ENCODE measurements around the gene FAM136A. TPM values are rescaled to one million over a fixed set of nuclear protein-coding genes. Genes with fewer than 3 reads are reported as not detected.

Gene FAM136A
- total and polyA plus RNA-seq, 2 of the 4 experiments (the other 2 are of a cell fraction) = 19.9 to 28.1 TPM

DNA sequence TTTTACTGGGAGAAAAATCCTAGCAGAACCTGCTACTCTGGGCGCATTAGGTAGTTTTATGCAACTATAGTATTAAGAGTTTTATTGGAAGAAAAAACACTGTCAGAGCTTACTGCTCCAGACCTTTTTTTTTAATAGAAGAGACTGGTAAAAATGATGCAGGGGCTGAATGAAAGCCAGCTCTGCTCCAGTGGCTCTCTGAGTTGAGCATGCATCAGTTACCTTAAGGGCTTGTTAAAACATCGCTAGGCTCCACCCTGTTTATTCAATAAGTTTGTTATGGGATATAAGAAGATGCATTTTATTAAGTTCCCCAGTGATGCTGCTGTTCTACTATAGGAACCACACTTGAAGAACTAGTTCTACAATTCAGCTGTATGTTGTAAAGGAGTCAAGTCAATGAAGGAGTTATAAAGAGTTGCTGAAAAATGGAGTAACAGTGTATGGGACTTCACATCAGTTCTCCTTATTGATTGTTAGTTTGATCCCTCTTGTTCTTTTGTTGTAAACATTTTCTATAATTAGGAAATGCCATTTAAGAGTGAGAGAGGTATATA, 21.5 kb downstream of the FAM136A start:
- CTCF ChIA-PET = no interaction called here
- Histone ChIP-seq H3K79me1 (ENCODE audit: low read depth in 1 of 2, low read length in 2 of 2) (peaks cover 18 to 22% of the 10 kb centered on the region in 2 experiments), H3K27ac (ENCODE audit: insufficient read depth, low read length) (no peak overlapping the region), H3K36me3 (ENCODE audit: control insufficient read depth, insufficient read depth, low read length) (peaks cover 35% of the 10 kb centered on the region), H4K20me1 (ENCODE audit: insufficient read depth, low read length) (0 out of 2 replicates have a peak, but pooled peaks cover 4% of the 10 kb centered on the region), H4K8ac (ENCODE audit: low read depth in 2 of 2, low read length in 2 of 2) (no peak overlapping the region), H3K56ac (ENCODE audit: extremely low read depth, insufficient read depth, low read length) (no peak overlapping the region), H2BK5ac (ENCODE audit: low read depth, low read length, poor library complexity, severe bottlenecking) (no peak overlapping the region), H3K23ac (ENCODE audit: low read depth, low read length) (no peak overlapping the region), H3K18ac (ENCODE audit: low read depth, low read length) (no peak overlapping the region), H3K9me1 (ENCODE audit: insufficient read depth, low read length) (no peaks in the 10 kb centered on the region), H2BK120ac (ENCODE audit: low read depth, low read length) (no peak overlapping the region), H2AK9ac (replicated peaks; ENCODE audit: low read depth, low read length, poor library complexity) (no peak overlapping the region), H4K5ac (ENCODE audit: low read depth, low read length) (no peak overlapping the region), H3K9me3 (ENCODE audit: control insufficient read depth, insufficient read depth, low read length) (no peaks in the 10 kb centered on the region), H3K4me2 (ENCODE audit: low read depth, low read length) (no peak overlapping the region), H3K14ac (replicated peaks; ENCODE audit: low read depth, low read length) (no peak overlapping the region), H3K9ac (ENCODE audit: low read depth, low read length) (no peak overlapping the region), H2AK5ac (ENCODE audit: low read depth, low read length) (no peak overlapping the region), H3K27me3 (ENCODE audit: control insufficient read depth, insufficient read depth, low read length) (no peaks in the 10 kb centered on the region), H3K4me3 (ENCODE audit: insufficient read depth, low read depth, low read length) (no peak overlapping the region), H3K4ac (ENCODE audit: low read depth, low read length) (no peak overlapping the region), H3K4me1 (ENCODE audit: control insufficient read depth, insufficient read depth, low read length) (no peaks in the 10 kb centered on the region), H4K91ac (ENCODE audit: insufficient read depth, low read depth, low read length) (no peak overlapping the region), H2BK15ac (ENCODE audit: low read depth, low read length) (no peak overlapping the region), H2BK20ac (ENCODE audit: low read depth, low read length) (no peak overlapping the region), H2AFZ (replicated peaks; ENCODE audit: low read length, poor library complexity) (no peak overlapping the region)
- in situ Hi-C loops (cut with MboI; ENCODE audit: low sequenced_read_pairs) = no loop called here
- no peak for ATAC-seq (ENCODE audit: low read depth)
- no TSS peak for BruUV-seq (replicated peaks)
- POLR2A ChIA-PET (ENCODE audit: unreplicated experiment) = no interaction called here
- no CpG with 5 or more reads among the region's 2 CpGs for WGBS, 2 experiments (ENCODE audit: extremely low coverage in 2 of 2, insufficient read length in 1 of 2)
- DNase-seq = no peak
- TF ChIP-seq BHLHE40 (IDR thresholded peaks at IDR 0.05; ENCODE audit: low read depth, low read length) (no peak), RFX5 (IDR thresholded peaks at IDR 0.05; ENCODE audit: low read depth, low read length) (no peak), USF2 (IDR thresholded peaks at IDR 0.05; ENCODE audit: low read depth, low read length) (no peak)
- intact Hi-C loops (cut with micrococcal nuclease) = no loop called here
- dilution Hi-C loops (cut with HindIII; ENCODE audit: low sequenced_read_pairs, unreplicated experiment) = no loop called here

All from IMR-90 (cell line).